ENCODE results near the gene PPP4R3A. TPM values are rescaled to one million over a fixed set of nuclear protein-coding genes. Genes with fewer than 3 reads are reported as not detected.

PPP4R3A gene
- total RNA-seq, 1 experiment from 2014 or later = 124 TPM

GRCh38 chr14:91453744-91454143, 56.4 kb downstream of the PPP4R3A start:
- CTCF ChIA-PET = interaction anchor here (0.9 to 2.9 kb wide), 3 partner anchors 26 to 167 kb away, joined by 4 to 11 read pairs (median 4); no protein-coding TSS in a partner anchor
- TF ChIP-seq ZBTB21 (CRISPR knock-in tag; IDR thresholded peaks at IDR 0.05; ENCODE audit: borderline replicate concordance) = no peak
- no peak for TF ChIP-seq PREB (CRISPR knock-in tag; IDR thresholded peaks at IDR 0.05; ENCODE audit: borderline replicate concordance)
- no peak for TF ChIP-seq SMAD4 (CRISPR knock-in tag; IDR thresholded peaks at IDR 0.05)
- TF ChIP-seq GTF2I (CRISPR knock-in tag; conservative IDR thresholded peaks at IDR 0.05) = no peak
- no peak for TF ChIP-seq E2F4 (CRISPR knock-in tag; IDR thresholded peaks at IDR 0.05; ENCODE audit: borderline replicate concordance, low read depth)
- TF ChIP-seq RORB (CRISPR knock-in tag; IDR thresholded peaks at IDR 0.05) = no peak
- TF ChIP-seq OVOL2 (CRISPR knock-in tag; IDR thresholded peaks at IDR 0.05; ENCODE audit: borderline replicate concordance) = no peak
- no peak for TF ChIP-seq GABPB1 (CRISPR knock-in tag; IDR thresholded peaks at IDR 0.05)
- TF ChIP-seq ERG (CRISPR knock-in tag; IDR thresholded peaks at IDR 0.05) = no peak
- TF ChIP-seq ESRRA (CRISPR knock-in tag; IDR thresholded peaks at IDR 0.05; ENCODE audit: borderline replicate concordance) = no peak
- TF ChIP-seq EMX1 (CRISPR knock-in tag; IDR thresholded peaks at IDR 0.05) = no peak
- TF ChIP-seq ZNF138 (CRISPR knock-in tag; conservative IDR thresholded peaks at IDR 0.05) = no peak
- TF ChIP-seq TCF7 (CRISPR knock-in tag; IDR thresholded peaks at IDR 0.05; ENCODE audit: low read depth) = no peak
- no peak for TF ChIP-seq NR2C2 (CRISPR knock-in tag; IDR thresholded peaks at IDR 0.05)
- TF ChIP-seq PRDM15 (CRISPR knock-in tag; IDR thresholded peaks at IDR 0.05) = no peak
- TF ChIP-seq HMGA2 (CRISPR knock-in tag; IDR thresholded peaks at IDR 0.05) = no peak
- no peak for TF ChIP-seq HMGXB4 (CRISPR knock-in tag; IDR thresholded peaks at IDR 0.05)
- no peak for TF ChIP-seq SP1 (CRISPR knock-in tag; conservative IDR thresholded peaks at IDR 0.05)
- TF ChIP-seq ATF3 (CRISPR knock-in tag; conservative IDR thresholded peaks at IDR 0.05) = no peak
- TF ChIP-seq IRF1 (CRISPR knock-in tag; IDR thresholded peaks at IDR 0.05) = no peak
- H3K4me3 Mint-ChIP-seq = no peak overlapping the region
- peak; percentile 50 for ATAC-seq
- H3K27ac Mint-ChIP-seq = no peak overlapping the region
- H3K36me3 Mint-ChIP-seq = peaks cover 31% of the 10 kb centered on the region
- POLR2A ChIA-PET = no interaction called here
- no peak for DNase-seq (ENCODE audit: low spot score)
- H3K4me1 Mint-ChIP-seq = peaks cover 15% of the 10 kb centered on the region
- H3K9me3 Mint-ChIP-seq = no peaks in the 10 kb centered on the region
- H3K27me3 Mint-ChIP-seq (ENCODE audit: low read depth) = no peaks in the 10 kb centered on the region
